Suprapubic skin (tissue), 3 donors: ENCODE measurements around the gene IRAK1BP1.

Experiments used
- CTCF ChIP-seq, 2 donors: fragments of 200-600 bp in 1 of 2; fragments of 450-650 bp in 1 of 2; sonication (generic) in 1 of 2; IDR thresholded peaks; one replicate each; pipeline ENCODE4 v1.5.1; 2016 to 2019; ENCODE audit warnings: antibody characterized with exemption in 2 of 2, mild to moderate bottlenecking in 1 of 2, moderate library complexity in 1 of 2
- EP300 ChIP-seq: sonication (generic); formaldehyde crosslinking; IDR thresholded peaks from one replicate; pipeline ENCODE4 v1.6.1; 2017; ENCODE audit warnings: antibody characterized with exemption
- POLR2A ChIP-seq, 2 donors: fragments of 450-650 bp; IDR thresholded peaks; one replicate each; pipeline ENCODE4 v1.6.1; 2017; ENCODE audit warnings: antibody characterized with exemption in 2 of 2, mild to moderate bottlenecking in 2 of 2, moderate library complexity in 2 of 2

- TF ChIP-seq CTCF (IDR thresholded peaks at IDR 0.05), result no peak
- no peak for TF ChIP-seq EP300
- TF ChIP-seq POLR2A (IDR thresholded peaks at IDR 0.05), result no peak
Observed at GRCh38 chr6:78868116-78868515, 765 bp downstream of the IRAK1BP1 start.
